ENCODE data around the gene ZNF248.
"Not testable (repeated sequence)": the region's sequence is repeated elsewhere in the genome, so short reads cannot be mapped to it uniquely, and the experiment has no call there.

The ZNF248 gene

GRCh38 chr10:37857287-37858211 lies at the start of gene ZNF248:
TSS of gene ZNF248 (minus strand) at chr10:37857610. CDS start at chr10:37856310, 1,300 bp downstream.
- DNase-seq (ENCODE audit: low spot score), result peak; percentile 80

DNA sequence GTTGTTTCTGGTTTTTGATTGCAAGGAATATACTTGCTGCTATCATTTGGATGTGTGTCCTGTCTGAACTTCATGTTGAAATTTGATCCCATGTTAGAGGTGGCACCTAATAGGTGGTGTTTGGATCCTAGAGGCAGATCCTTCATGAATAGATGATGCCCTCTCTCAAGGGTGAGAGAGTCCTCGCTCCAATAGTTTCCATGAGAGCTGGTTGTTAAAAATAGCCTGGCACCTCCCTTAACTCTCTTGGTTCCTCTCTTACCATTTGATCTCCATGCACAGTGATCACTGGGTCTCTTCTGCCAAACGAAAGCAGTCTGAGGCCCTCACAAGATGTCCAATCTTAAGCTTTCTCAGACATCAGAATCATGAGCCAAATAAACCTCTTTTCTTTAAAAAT lies 49.0 kb upstream of the ZNF248 start:
- DNase-seq (ENCODE audit: low spot score), result no peak

DNA sequence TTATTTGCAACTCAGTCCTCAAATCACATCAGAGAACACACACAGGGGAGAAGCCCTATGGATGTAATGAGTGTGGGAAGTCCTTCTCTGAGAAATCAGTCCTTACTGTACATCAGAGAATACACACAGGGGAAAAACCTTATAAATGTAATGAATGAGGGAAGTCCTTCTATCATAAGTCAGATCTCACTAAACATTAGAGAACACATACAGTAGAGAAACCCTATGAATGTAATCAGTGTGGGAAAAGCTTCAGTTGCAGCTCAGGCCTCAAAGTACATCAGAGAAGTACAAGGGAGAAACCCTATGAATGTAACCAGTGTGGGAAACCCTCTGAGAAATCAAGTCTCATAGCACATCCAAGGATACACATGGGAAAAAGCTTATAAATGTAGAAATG lies 39.0 kb upstream of the ZNF248 start:
- DNase-seq (ENCODE audit: low spot score), result no peak

- no peak for DNase-seq (ENCODE audit: low spot score)
Measured at GRCh38 chr10:37895674-37896073, 38.3 kb upstream of the ZNF248 start.

DNA sequence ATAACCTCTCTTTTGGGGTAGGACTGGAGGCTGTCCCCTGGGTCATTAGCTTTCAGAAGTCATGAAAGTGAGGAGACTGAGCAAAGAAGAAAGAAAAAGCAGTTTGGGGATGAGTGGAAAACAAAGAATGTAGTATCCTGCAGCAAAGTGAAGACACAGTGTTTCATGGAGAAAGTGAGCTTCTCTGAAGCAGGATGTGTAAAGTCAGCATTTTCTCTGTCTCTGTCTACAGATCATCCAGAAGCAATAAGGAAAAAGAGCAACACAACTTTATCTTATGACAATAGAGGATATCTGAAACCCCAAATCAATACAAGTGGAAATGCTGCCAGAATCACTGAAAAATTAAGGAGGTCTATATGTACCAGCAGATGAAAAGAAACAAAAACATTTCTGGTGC lies 28.4 kb upstream of the ZNF248 start:
- DNase-seq (ENCODE audit: low spot score), result no peak

DNA sequence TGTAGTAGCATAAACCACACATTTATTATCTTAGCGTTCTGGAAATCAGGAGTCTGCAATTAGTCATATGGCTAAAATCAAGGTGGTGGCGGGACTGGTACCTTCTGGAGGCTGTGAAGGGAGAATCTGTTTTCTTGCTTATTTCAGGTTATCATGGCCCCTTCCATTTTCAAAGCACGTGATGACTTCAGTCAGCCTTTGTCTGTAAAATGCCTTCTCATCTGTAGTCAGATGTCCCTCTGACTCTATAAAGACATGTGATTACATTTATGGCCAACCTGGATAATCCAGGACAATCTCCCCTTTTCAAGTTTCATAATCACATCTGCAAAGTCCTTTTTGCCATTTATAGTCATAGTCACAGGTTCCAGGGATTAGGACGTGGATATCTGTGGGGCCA lies 15.5 kb upstream of the ZNF248 start:
- no peak for DNase-seq (ENCODE audit: low spot score)

DNA sequence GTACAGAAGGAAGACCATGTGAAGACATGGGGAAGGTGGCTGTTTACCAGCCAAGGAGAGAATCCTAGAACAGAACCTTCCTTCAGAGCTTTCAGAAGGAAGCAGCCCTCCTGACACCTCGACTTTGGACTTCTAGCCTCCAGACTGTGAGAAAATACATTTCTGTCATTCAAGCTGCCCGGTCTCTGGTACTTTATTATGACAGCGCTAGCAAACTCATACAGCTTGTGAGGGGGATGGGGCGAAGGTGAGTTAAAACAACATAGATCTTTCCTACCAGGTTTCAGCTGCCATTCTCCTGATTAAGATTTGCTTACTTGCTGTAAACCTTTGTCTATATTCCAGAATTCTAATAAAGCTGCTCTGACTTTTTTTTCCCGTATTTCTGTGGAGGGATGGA lies 14.9 kb upstream of the ZNF248 start:
- no peak for DNase-seq (ENCODE audit: low spot score)

- DNase-seq (ENCODE audit: low spot score), result no peak
Measured at GRCh38 chr10:37871568-37872251, 14.3 kb upstream of the ZNF248 start.

DNA sequence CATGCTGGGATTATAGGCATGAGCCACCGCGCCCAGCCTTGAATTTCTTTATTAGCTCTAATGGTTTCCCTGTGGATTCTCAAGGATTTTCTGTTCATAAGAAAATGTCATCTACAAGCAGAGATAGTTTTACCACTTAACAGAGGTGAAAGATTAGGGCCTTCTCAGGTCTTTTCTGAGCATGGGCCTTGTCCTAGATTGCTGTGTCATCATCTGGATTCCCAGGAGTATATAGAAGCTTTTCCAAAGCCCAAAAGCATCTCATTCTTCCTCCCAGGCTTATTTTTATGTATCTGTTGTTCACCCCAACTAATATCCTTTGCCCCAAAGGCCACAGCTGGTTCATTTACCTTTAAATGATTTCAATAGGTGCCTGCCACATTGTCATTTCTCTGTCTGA lies 13.7 kb upstream of the ZNF248 start:
- DNase-seq (ENCODE audit: low spot score), result no peak

GRCh38 chr10:37868796-37869195 lies 11.4 kb upstream of the ZNF248 start:
- no peak for DNase-seq (ENCODE audit: low spot score)

- no peak for DNase-seq (ENCODE audit: low spot score)
Measured at GRCh38 chr10:37865957-37866803, 8.8 kb upstream of the ZNF248 start.

DNA sequence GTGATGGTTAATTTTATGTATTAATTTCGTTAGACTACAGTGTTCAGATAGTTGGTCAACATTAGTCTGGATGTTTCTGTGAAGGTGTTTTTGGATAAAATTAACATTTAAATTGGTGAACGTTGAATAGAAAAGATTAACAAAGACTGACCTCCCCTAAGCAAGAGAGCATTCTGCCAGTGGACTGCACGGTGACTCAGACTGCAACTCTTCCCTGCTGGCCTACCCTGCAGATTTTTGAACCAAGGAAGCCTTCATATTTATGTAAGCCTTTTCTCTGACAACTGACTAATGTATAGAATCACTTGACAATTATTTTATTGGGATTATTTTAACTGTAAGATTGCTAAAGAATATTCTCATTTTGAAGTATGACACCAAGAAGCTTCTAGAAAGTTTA lies 7.9 kb upstream of the ZNF248 start:
- DNase-seq (ENCODE audit: low spot score), result no peak

- DNase-seq (ENCODE audit: low spot score), result no peak
Measured at GRCh38 chr10:37860494-37861190, 3.2 kb upstream of the ZNF248 start.

DNA sequence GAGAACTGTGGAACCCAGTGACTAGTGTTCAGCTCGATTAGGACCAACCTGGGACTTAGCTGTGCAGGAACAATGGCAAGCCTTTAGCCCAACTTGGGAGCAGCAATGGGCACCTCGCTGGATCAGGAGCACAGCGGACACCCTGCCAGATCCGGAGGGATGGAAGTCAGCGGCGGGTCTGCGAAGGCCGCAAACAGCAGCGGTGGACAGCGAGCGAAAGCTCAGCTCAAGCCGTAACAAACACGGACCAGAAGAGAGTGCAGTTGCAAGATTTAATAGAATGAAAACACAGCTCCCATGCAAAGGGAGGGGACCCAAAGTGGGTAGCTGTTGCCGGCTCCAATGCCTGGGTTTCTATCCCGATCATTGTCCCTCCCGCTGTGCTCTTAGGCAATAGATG lies 1.9 kb upstream of the ZNF248 start:
- DNase-seq (ENCODE audit: low spot score), result not testable (repeated sequence)

DNA sequence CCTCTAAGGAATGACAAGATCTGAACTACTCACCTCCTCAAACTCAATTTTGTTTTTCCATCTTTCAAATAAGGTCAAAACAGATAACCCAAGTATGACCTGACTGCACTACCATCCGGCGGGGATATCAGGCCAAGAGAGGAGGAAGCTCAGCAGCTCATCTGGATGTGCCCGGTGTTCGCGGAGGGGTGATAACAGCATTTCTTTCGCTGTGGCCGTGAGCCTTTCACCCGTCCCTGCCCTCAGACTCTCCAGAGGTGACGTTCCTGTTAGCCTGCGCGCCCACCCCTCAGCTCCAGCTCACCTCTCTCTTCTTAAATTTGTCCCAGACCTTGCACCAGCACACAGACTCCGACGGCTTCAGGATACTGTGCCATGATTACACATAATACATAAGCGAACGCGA lies 526 bp downstream of the ZNF248 start:
- DNase-seq (ENCODE audit: low spot score), result peak; percentile 9

GRCh38 chr10:37855636-37856035 lies 1.8 kb downstream of the ZNF248 start:
- no peak for DNase-seq (ENCODE audit: low spot score)

DNA sequence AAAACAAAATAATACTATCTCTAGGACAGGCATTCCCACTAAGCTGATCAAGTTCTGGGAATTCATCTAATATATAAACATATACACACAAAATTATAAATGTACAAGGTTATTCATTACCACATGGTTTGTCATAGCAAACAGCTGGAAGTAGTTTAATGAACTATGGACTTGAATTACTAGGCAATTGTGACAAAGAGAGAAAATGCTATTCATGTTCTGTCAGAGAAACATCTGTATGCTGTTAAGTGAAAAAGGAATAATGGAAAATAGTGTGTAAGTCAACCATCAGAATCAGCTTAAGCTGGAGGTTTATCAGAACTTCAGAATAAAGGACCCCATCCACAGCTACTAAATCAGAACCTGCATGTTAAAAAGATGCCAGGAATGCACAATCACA lies 2.8 kb downstream of the ZNF248 start:
- no peak for DNase-seq (ENCODE audit: low spot score)

GRCh38 chr10:37844644-37845043 lies 12.8 kb downstream of the ZNF248 start:
- DNase-seq (ENCODE audit: low spot score), result no peak

DNA sequence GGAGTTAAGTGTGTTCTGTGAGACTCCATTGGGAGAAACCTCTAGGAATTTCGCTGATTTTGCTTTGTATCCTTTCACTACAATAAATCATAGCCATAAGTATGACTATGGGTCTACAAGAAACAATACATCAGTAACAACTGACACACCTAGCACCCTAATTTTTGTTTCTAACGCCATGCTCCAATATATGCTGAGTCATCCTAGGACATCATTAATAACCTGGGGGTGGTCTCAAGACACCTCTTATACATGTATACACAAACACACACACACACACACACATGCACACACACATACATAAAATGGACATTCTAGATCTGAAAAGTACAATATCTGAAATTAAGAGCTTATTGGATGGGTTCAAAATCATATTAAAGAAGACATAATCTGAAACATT lies 18.2 kb downstream of the ZNF248 start:
- no peak for DNase-seq (ENCODE audit: low spot score)

DNA sequence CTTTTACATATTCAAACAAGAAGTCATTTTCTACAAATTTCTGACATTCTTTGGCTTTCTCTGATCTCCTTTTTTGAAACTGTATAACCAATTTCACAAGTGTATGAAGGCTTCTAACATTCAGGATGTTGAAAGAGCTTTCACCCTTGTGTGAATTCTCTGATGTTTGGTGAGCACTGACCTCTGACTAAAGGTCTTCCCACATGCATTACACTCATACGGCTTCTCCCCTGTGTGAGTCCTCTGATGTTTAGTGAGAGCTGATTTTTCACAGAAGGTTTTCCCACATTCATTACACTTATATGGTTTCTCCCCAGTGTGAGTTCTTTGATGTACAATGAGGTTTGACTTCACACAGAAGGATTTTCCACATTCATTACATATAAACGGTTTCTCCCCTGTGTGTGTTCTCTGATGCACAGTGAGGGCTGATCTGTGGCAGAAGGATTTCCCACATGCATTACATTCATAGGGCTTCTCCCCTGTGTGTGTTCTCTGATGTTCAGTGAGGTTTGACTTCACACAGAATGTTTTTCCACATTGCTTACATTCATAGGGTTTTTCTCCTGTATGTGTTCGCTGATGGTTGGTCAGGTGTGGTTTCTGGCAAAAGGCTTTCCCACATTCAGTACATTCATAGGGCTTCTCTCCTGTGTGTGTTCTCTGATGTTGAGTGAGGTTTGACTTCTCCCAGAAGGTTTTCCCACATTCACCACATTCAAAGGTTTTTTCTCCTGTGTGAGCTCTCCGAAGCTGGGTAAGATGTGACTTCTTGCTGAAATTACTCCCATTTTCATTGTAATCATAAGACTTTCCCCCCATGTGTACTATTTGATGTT lies 25.7 kb downstream of the ZNF248 start:
- no peak for DNase-seq (ENCODE audit: low spot score)

DNA sequence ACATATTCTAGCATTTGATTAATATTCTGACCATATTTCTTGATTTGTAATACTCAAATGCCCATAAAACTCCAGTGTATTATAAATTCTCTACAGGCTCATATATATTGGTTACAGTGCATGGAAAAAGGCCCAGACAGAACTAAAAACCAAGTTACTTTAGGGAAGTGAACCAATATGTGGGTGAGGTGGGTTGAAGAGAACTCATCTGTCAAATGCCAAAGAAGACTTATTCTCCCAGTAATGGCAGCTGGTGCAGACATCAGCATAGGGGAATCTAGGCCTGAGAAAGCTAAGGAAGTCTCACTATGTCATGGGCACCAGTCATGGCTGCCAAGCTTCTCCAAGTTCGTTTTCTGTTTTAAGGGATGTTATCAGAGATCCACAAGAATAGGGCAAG lies 30.6 kb downstream of the ZNF248 start:
- DNase-seq (ENCODE audit: low spot score), result no peak

Data from HuH-7.5 (cell line).